IMR-90 (cell line): Measurements from ENCODE around the gene NARF. TPM values are rescaled to one million over a fixed set of nuclear protein-coding genes. Genes with fewer than 3 reads are reported as not detected.
"Not testable (repeated sequence)": the region's sequence is repeated elsewhere in the genome, so short reads cannot be mapped to it uniquely, and the experiment has no call there.

ENCODE experiments used
- ATAC-seq: fragments of 200-7000 bp; cut with Tn5 transposase; 2 replicates; pipeline ENCODE4 v1.9.1; 2020; ENCODE audit warnings: low read depth, mild to moderate bottlenecking, moderate library complexity
- BruUV-seq: library from RNA; stranded (reverse); fragments of 400-500 nt; replicated peaks from 2 replicates; lab custom pipeline; 2021; lab: Mats Ljungman, UMichigan
- CTCF ChIA-PET: fragments of 300-600 bp; formaldehyde crosslinking; extraction: SDS; loops from one replicate; lab custom pipeline; 2021; ENCODE audit warnings: antibody characterized with exemption; lab: Yijun Ruan, JAX
- POLR2A ChIA-PET: fragments of 300-600 bp; sonication (Branson Sonifier 250); formaldehyde crosslinking; loops from one replicate; lab custom pipeline; 2022; ENCODE audit warnings: antibody characterized with exemption; ENCODE audit not compliant: unreplicated experiment; lab: Charles Lee
- DNase-seq: peaks from one replicate; pipeline ENCODE4 v3.0.0; 2013
- H2AFZ ChIP-seq: replicated peaks from 2 replicates; pipeline ENCODE3; 2013; ENCODE audit warnings: low read length, mild to moderate bottlenecking; ENCODE audit not compliant: poor library complexity
- H2AK5ac ChIP-seq: 2 replicates; pipeline ENCODE4 v1.6.1; 2013; ENCODE audit warnings: low read depth, low read length, inconsistent platforms
- H2AK9ac ChIP-seq: replicated peaks from 2 replicates; pipeline ENCODE3; 2013; ENCODE audit warnings: mild to moderate bottlenecking, low read depth, low read length, moderate library complexity; ENCODE audit not compliant: poor library complexity
- H2BK120ac ChIP-seq: 2 replicates; pipeline ENCODE4 v1.6.1; 2013; ENCODE audit warnings: low read depth, low read length, inconsistent platforms
- H2BK15ac ChIP-seq: 3 replicates; pipeline ENCODE4 v1.6.1; 2013; ENCODE audit warnings: low read depth, low read length, inconsistent platforms
- H2BK20ac ChIP-seq: 2 replicates; pipeline ENCODE4 v1.6.1; 2013; ENCODE audit warnings: low read depth, mild to moderate bottlenecking, inconsistent platforms, low read length, moderate library complexity
- H2BK5ac ChIP-seq: 2 replicates; pipeline ENCODE4 v1.6.1; 2013; ENCODE audit warnings: mild to moderate bottlenecking, low read depth, low read length, inconsistent platforms; ENCODE audit not compliant: poor library complexity, severe bottlenecking
- H3K14ac ChIP-seq: replicated peaks from 2 replicates; pipeline ENCODE4 v1.6.1; 2013; ENCODE audit warnings: low read depth, low read length, inconsistent platforms
- H3K18ac ChIP-seq: 2 replicates; pipeline ENCODE4 v1.6.1; 2013; ENCODE audit warnings: low read depth, low read length, control low read depth
- H3K23ac ChIP-seq: 2 replicates; pipeline ENCODE4 v1.6.1; 2013; ENCODE audit warnings: low read depth, low read length, inconsistent platforms
- H3K27ac ChIP-seq: 2 replicates; pipeline ENCODE4 v1.5.1; 2013; ENCODE audit warnings: mild to moderate bottlenecking, control low read depth, low read length; ENCODE audit not compliant: insufficient read depth
- H3K27me3 ChIP-seq: 2 replicates; pipeline ENCODE4 v1.6.1; 2013; ENCODE audit warnings: low read length; ENCODE audit not compliant: control insufficient read depth, insufficient read depth
- H3K36me3 ChIP-seq: 2 replicates; pipeline ENCODE4 v1.6.1; 2013; ENCODE audit warnings: low read length, mixed read lengths; ENCODE audit not compliant: control insufficient read depth, insufficient read depth
- H3K4ac ChIP-seq: 2 replicates; pipeline ENCODE4 v1.6.1; 2013; ENCODE audit warnings: low read depth, low read length, inconsistent platforms
- H3K4me1 ChIP-seq: 2 replicates; pipeline ENCODE4 v1.6.1; 2013; ENCODE audit warnings: low read length, mixed read lengths; ENCODE audit not compliant: control insufficient read depth, insufficient read depth
- H3K4me2 ChIP-seq: 2 replicates; pipeline ENCODE4 v1.6.1; 2013; ENCODE audit warnings: low read depth, mild to moderate bottlenecking, control low read depth, low read length, moderate library complexity
- H3K4me3 ChIP-seq: 2 replicates; pipeline ENCODE4 v1.5.1; 2013; ENCODE audit warnings: low read depth, mild to moderate bottlenecking, control low read depth, low read length, moderate library complexity; ENCODE audit not compliant: insufficient read depth
- H3K56ac ChIP-seq: 2 replicates; pipeline ENCODE4 v1.6.1; 2013; ENCODE audit warnings: low read length, inconsistent platforms; ENCODE audit not compliant: insufficient read depth; ENCODE audit errors: extremely low read depth
- H3K79me1 ChIP-seq, 2 experiments: 2 replicates each; pipeline ENCODE4 v1.6.1; 2013; ENCODE audit warnings: low read length in 2 of 2, inconsistent platforms in 1 of 2, low read depth in 1 of 2
- H3K9ac ChIP-seq: 2 replicates; pipeline ENCODE4 v1.6.1; 2013; ENCODE audit warnings: low read depth, low read length, control low read depth
- H3K9me1 ChIP-seq: 2 replicates; pipeline ENCODE4 v1.6.1; 2013; ENCODE audit warnings: low read length, inconsistent platforms; ENCODE audit not compliant: insufficient read depth
- H3K9me3 ChIP-seq: 2 replicates; pipeline ENCODE4 v1.6.1; 2013; ENCODE audit warnings: low read length; ENCODE audit not compliant: control insufficient read depth, insufficient read depth
- H4K20me1 ChIP-seq: 2 replicates; pipeline ENCODE4 v1.6.1; 2013; ENCODE audit warnings: low read length, inconsistent platforms; ENCODE audit not compliant: insufficient read depth
- H4K5ac ChIP-seq: 2 replicates; pipeline ENCODE4 v1.6.1; 2013; ENCODE audit warnings: mild to moderate bottlenecking, low read depth, low read length, control low read depth
- H4K8ac ChIP-seq, 2 experiments: 2 replicates each; pipeline ENCODE4 v1.6.1; 2013; ENCODE audit warnings: low read depth in 2 of 2, low read length in 2 of 2, control low read depth in 1 of 2, inconsistent platforms in 1 of 2
- H4K91ac ChIP-seq: 2 replicates; pipeline ENCODE4 v1.6.1; 2013; ENCODE audit warnings: low read depth, low read length, inconsistent platforms; ENCODE audit not compliant: insufficient read depth
- BHLHE40 ChIP-seq: fragments of 150-350 bp; IDR thresholded peaks from 2 replicates; pipeline ENCODE4 v1.6.1; 2016; ENCODE audit warnings: mild to moderate bottlenecking, low read depth, low read length
- POLR2A ChIP-seq: IDR thresholded peaks from 2 replicates; pipeline ENCODE4 v1.6.1; 2012; ENCODE audit warnings: mild to moderate bottlenecking, low read depth, low read length
- RAD21 ChIP-seq: IDR thresholded peaks from 2 replicates; pipeline ENCODE4 v1.6.1; 2012; ENCODE audit warnings: low read length, improper control_type of control experiment
- SMC3 ChIP-seq: fragments of 150-350 bp; IDR thresholded peaks from 2 replicates; pipeline ENCODE4 v1.6.1; 2016; ENCODE audit warnings: low read depth, mild to moderate bottlenecking, antibody characterized with exemption, low read length, moderate library complexity
- USF2 ChIP-seq: fragments of 150-350 bp; IDR thresholded peaks from 2 replicates; pipeline ENCODE4 v1.6.1; 2017; ENCODE audit warnings: mild to moderate bottlenecking, antibody characterized with exemption, low read length, low read depth
- WGBS, 2 experiments: methylation state at CpG; one replicate each; pipeline versions ENCODE4 v1.1.5 to v1.1.7; 2013; ENCODE audit warnings: missing lambda C conversion rate in 2 of 2; ENCODE audit not compliant: insufficient read length in 1 of 2; ENCODE audit errors: extremely low coverage in 2 of 2; 5-methylcytosine and 5-hydroxymethylcytosine counted together
- dilution Hi-C: fragments of 300-500 bp; cut with HindIII; formaldehyde crosslinking; loops from one replicate; pipeline ENCODE4 v1.14.3; 2018; ENCODE audit warnings: low sequenced_read_pairs; ENCODE audit not compliant: unreplicated experiment
- in situ Hi-C: fragments of 300-500 bp; cut with MboI; formaldehyde crosslinking; loops from 3 replicates; pipeline ENCODE4 v1.14.3; 2019; ENCODE audit warnings: low sequenced_read_pairs, inconsistent platforms, mixed read lengths
- intact Hi-C: fragments of 100-400 bp; cut with micrococcal nuclease; formaldehyde crosslinking; loops from 2 replicates; pipeline ENCODE4 v1.10.0; 2022
- polyA plus RNA-seq, 3 experiments: library from polyadenylated mRNA; depleted of rRNA; stranded (reverse); fragments of >200 nt; gene quantifications; 2 replicates each; pipeline ENCODE4 v1.2.3, GENCODE V29; 2012; ENCODE audit warnings: low replicate concordance in 1 of 3
- total RNA-seq: library from RNA; depleted of rRNA; stranded (reverse); fragments of >200 nt; gene quantifications from 2 replicates; pipeline ENCODE4 v1.2.3, GENCODE V29; 2012

Gene NARF
- total and polyA plus RNA-seq, 2 of the 4 experiments (the other 2 are of a cell fraction): 83.7 to 94.8 TPM

- Histone ChIP-seq H2BK120ac (no peak overlapping the region), H3K14ac (no peak overlapping the region), H3K4ac (no peak overlapping the region), H3K9ac (no peak overlapping the region), H3K9me1 (no peaks in the 10 kb centered on the region), H3K79me1 (peaks cover 0 to 16% of the 10 kb centered on the region in 2 experiments; a peak in 2 of 4 replicates), H4K91ac (no peak overlapping the region), H2BK15ac (no peak overlapping the region), H2BK20ac (no peak overlapping the region), H4K8ac (no peak overlapping the region), H4K5ac (no peak overlapping the region), H3K36me3 (no peaks in the 10 kb centered on the region), H4K20me1 (peaks cover 19% of the 10 kb centered on the region), H3K18ac (no peak overlapping the region), H3K23ac (no peak overlapping the region), H3K56ac (no peak overlapping the region), H2BK5ac (no peak overlapping the region), H2AK5ac (no peak overlapping the region), H3K27me3 (no peaks in the 10 kb centered on the region), H2AFZ (no peak overlapping the region), H3K4me2 (no peak overlapping the region), H3K4me1 (no peaks in the 10 kb centered on the region), H3K9me3 (no peaks in the 10 kb centered on the region), H3K27ac (no peak overlapping the region), H3K4me3 (no peak overlapping the region), H2AK9ac (no peak overlapping the region)
- ChIA-PET CTCF (no interaction called here), POLR2A (no interaction called here)
- ATAC-seq (no peak), DNase-seq (no peak)
- dilution Hi-C loops: no loop called here
- intact Hi-C loops: loop anchor here (5.0 kb wide), 1 partner anchor 169 kb away; no protein-coding TSS in a partner anchor
- no TSS peak for BruUV-seq
- in situ Hi-C loops: no loop called here
- WGBS, 2 experiments: 95% methylated on average over 11 of the region's 24 CpGs; no CpG with 5 or more reads in 1 of the 2 experiments
- no peak for TF ChIP-seq USF2
- no peak for TF ChIP-seq BHLHE40
- TF ChIP-seq SMC3: no peak
- TF ChIP-seq RAD21: no peak
- TF ChIP-seq POLR2A: no peak
These were observed 47.0 kb upstream of the NARF start for GRCh38 chr17:82411396-82412053.

GRCh38 chr17:82412081-82412480 lies 46.5 kb upstream of the NARF start:
- CTCF ChIA-PET, H3K18ac ChIP-seq, in situ Hi-C loops, H3K36me3 ChIP-seq, BruUV-seq, H4K8ac ChIP-seq, H2BK15ac ChIP-seq, H3K9me1 ChIP-seq, H3K4me1 ChIP-seq, DNase-seq, H3K4ac ChIP-seq, H2AK9ac ChIP-seq, H3K14ac ChIP-seq, H4K5ac ChIP-seq, H3K56ac ChIP-seq, H3K27ac ChIP-seq, POLR2A ChIA-PET, H2BK20ac ChIP-seq, H4K91ac ChIP-seq, H3K4me2 ChIP-seq, dilution Hi-C loops, H3K23ac ChIP-seq, H3K27me3 ChIP-seq, ATAC-seq, H3K4me3 ChIP-seq, H2BK5ac ChIP-seq, H3K9me3 ChIP-seq, H2AFZ ChIP-seq, H2AK5ac ChIP-seq, H2BK120ac ChIP-seq, H3K9ac ChIP-seq: not testable (repeated sequence)
- Histone ChIP-seq H4K20me1 (peaks cover 19% of the 10 kb centered on the region), H3K79me1 (peaks cover 0 to 16% of the 10 kb centered on the region in 2 experiments; a peak in 2 of 4 replicates)
- intact Hi-C loops: loop anchor here (5.0 kb wide), 1 partner anchor 170 kb away; no protein-coding TSS in a partner anchor
- 87% methylated on average over 13 of the region's 16 CpGs; no CpG with 5 or more reads in 1 of the 2 experiments for WGBS, 2 experiments
